GM10266 (cell line): ENCODE measurements around the gene MRAS.

Experiments used
- DNase-seq: peaks from one replicate; pipeline ENCODE4 v3.0.0; 2012; ENCODE audit errors: extremely low spot score
- TF ChIP-seq, protein P1 (sequence below): IDR thresholded peaks from 2 replicates; pipeline ENCODE4 v1.5.1; 2012; ENCODE audit warnings: mild to moderate bottlenecking, low read depth; ENCODE audit not compliant: control insufficient read depth, insufficient read depth; ENCODE audit errors: missing control alignments

MRAS gene

GRCh38 chr3:138394686-138395085, 46.3 kb downstream of the MRAS start:
- TF ChIP-seq, protein P1, sequence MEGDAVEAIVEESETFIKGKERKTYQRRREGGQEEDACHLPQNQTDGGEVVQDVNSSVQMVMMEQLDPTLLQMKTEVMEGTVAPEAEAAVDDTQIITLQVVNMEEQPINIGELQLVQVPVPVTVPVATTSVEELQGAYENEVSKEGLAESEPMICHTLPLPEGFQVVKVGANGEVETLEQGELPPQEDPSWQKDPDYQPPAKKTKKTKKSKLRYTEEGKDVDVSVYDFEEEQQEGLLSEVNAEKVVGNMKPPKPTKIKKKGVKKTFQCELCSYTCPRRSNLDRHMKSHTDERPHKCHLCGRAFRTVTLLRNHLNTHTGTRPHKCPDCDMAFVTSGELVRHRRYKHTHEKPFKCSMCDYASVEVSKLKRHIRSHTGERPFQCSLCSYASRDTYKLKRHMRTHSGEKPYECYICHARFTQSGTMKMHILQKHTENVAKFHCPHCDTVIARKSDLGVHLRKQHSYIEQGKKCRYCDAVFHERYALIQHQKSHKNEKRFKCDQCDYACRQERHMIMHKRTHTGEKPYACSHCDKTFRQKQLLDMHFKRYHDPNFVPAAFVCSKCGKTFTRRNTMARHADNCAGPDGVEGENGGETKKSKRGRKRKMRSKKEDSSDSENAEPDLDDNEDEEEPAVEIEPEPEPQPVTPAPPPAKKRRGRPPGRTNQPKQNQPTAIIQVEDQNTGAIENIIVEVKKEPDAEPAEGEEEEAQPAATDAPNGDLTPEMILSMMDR: no peak
- DNase-seq: no peak

GRCh38 chr3:138395865-138396751, 47.7 kb downstream of the MRAS start:
- no peak for DNase-seq
- TF ChIP-seq, protein P1: no peak

DNA sequence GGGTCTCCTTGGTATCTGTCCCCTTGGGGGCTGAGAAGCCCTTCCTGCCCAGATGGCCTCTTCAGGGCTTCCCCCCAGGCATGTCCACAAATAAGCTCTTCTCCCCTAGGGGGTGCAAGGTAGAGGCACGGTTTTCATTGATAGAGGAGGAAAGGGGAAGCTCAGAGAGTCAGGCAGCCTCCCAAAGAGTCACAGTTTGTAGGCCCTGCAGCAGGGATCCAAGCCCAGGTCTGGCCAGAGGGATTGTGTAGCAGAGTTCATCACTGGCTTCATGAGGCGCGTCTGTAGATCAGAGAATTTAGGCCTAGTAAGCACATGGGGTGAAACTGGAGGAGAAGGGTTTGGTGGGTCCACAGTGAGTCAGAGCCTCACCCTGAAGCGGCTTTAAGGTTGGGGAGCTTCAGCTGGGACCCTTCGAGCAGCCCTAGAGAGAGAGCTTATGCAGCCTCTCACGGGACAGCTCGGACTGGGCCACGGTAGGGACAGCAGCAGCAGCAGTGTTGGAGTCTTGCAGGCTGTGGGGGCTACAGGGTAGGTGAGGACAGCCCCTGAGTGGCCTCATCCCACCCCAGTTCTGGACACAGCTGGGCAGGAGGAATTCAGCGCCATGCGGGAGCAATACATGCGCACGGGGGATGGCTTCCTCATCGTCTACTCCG, 48.5 kb downstream of the MRAS start:
- no peak for DNase-seq
- TF ChIP-seq, protein P1: no peak

GRCh38 chr3:138397983-138398382, 49.6 kb downstream of the MRAS start:
- TF ChIP-seq, protein P1: peak; percentile 19
- DNase-seq: no peak

- TF ChIP-seq, protein P1: no peak
- no peak for DNase-seq
These were observed 50.6 kb downstream of the MRAS start for GRCh38 chr3:138398791-138399575.

DNA sequence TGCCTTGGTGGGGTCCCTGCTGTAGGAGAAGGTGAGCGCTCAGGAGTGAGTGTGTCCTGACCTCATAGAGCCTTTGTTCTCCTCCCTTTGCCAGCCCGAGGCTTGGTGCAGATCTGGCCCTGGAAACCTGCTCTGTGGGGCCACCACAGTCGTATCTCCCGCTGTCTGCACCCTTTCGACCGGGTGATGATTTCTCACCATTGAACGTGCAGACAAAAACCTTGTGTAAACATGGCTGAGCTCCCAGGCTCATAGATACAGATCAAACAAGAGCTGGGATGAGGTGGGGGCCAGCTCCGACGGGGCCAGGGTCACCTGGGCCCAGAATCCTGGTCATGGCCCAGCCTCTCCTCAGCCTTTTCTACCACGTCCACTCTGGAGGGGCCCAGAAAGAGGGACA, 51.4 kb downstream of the MRAS start:
- TF ChIP-seq, protein P1: no peak
- DNase-seq: no peak
